Colonic mucosa (tissue), 4 donors: ENCODE results near the gene ATG7. TPM values are rescaled to one million over a fixed set of nuclear protein-coding genes. Genes with fewer than 3 reads are reported as not detected.

ENCODE experiments used
- DNase-seq: peaks from one replicate; pipeline ENCODE4 v3.0.0-alpha.2; 2020
- H3K27ac ChIP-seq: fragments of 200-600 bp; one replicate; pipeline ENCODE4 v1.8.0; 2021
- H3K27me3 ChIP-seq: fragments of 200-600 bp; one replicate; pipeline ENCODE4 v1.8.0; 2021
- H3K36me3 ChIP-seq: fragments of 200-600 bp; one replicate; pipeline ENCODE4 v1.8.0; 2021
- H3K4me1 ChIP-seq: fragments of 200-600 bp; one replicate; pipeline ENCODE4 v1.8.0; 2021; ENCODE audit warnings: mild to moderate bottlenecking
- H3K4me3 ChIP-seq: fragments of 200-600 bp; one replicate; pipeline ENCODE4 v1.8.0; 2021
- H3K9ac ChIP-seq, 2 donors: one replicate each; pipeline ENCODE4 v1.7.0; 2013; ENCODE audit warnings: control low read depth in 2 of 2, low read depth in 2 of 2, low read length in 2 of 2
- H3K9me3 ChIP-seq: fragments of 200-600 bp; one replicate; pipeline ENCODE4 v1.8.0; 2021
- CTCF ChIP-seq: fragments of 200-600 bp; IDR thresholded peaks from one replicate; pipeline ENCODE4 v1.8.0; 2022; ENCODE audit warnings: antibody characterized with exemption, mild to moderate bottlenecking
- intact Hi-C: fragments of 100-400 bp; cut with DNase I; formaldehyde crosslinking; loops from one replicate; pipeline ENCODE4 v1.14.1; 2022
- total RNA-seq, 2 donors: library from RNA; stranded (reverse); fragmentation: NEBNext Ultra II Directional in 1 of 2; extraction: Animal tissue kit (Norgen Biotek cat#: 25700) in 1 of 2; gene quantifications; one replicate each; pipeline ENCODE4 v1.2.1, GENCODE V29; 2021
- donor health status: healthy.
- donor health status: DM: no; HTN: no; CAD: no.
- donor health status: DM: no; HTN: no; CAD: no.

Gene ATG7
- total RNA-seq, 2 donors from 2014 or later, result 31.9 to 32.0 TPM

DNA sequence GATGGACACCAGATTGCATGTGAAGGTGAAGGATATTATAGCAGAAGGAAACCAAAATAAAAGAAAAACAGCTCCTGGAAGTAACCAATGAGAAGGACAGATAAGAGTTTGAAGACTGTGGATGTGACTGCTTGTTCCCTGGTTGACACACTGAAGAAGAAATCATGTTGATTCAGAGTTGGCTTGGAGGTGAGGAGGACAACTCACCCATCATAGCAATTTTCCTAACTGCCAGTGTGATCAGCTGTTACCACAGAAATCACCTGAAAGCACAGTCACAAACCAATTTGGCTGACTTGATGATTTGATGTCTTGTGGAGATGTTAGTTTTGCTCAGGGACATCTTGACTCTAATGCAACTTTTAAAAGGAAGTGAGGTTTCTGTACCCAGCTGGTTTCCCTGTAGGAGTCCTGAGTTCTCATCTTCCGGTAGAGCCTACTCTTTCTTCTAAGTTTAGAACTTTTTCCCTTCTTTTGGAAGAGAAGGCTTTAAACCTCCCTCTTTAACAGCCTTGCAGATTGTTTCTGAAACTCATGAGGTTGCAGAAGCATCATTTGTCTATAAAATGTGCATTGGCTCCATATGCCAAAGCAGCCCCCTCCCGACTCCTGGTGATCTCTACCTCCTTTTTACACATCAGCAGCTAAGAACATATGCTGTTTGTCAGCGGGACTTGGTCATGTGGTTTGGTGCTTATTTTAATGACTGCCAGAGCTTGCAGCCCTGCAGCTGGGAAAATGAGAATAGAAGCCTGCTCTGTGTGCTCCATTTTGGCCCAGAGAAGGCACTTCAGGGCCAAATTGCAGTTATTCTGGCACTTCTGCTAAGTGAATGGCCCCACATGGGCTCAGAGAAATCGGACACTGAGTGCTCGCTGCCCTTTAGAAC is 10.3 kb downstream of the ATG7 start:
- intact Hi-C loops, result no loop called here
- no peak overlapping the region for H3K4me3 ChIP-seq
- H3K27me3 ChIP-seq, result no peaks in the 10 kb centered on the region
- peak overlapping the region; percentile 3 for H3K27ac ChIP-seq
- no peak for TF ChIP-seq CTCF
- no peaks in the 10 kb centered on the region for H3K36me3 ChIP-seq
- DNase-seq, result peak; percentile 37
- no peak overlapping the region for H3K9ac ChIP-seq
- no peaks in the 10 kb centered on the region for H3K9me3 ChIP-seq
- no peaks in the 10 kb centered on the region for H3K4me1 ChIP-seq

DNA sequence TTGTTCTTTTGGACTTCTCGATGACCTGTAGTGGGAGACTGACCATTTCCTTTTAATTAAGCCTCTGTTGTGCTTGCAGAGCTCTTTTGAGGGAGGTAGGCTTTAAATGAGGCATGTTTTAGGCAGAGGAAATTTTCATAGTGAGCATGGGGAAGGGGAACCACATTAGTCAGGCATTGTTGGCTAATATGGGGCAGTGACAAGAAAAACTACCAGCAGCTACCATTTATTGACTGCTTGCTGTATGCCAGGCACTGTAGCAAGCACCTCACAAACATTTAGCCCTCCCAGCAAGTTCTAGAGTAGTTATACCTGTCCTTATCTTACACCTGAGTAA is 10.9 kb downstream of the ATG7 start:
- intact Hi-C loops, result no loop called here
- no peaks in the 10 kb centered on the region for H3K9me3 ChIP-seq
- no peaks in the 10 kb centered on the region for H3K27me3 ChIP-seq
- no peak for DNase-seq
- peak overlapping the region; percentile 3 for H3K27ac ChIP-seq
- H3K36me3 ChIP-seq, result no peaks in the 10 kb centered on the region
- no peak for TF ChIP-seq CTCF
- no peak overlapping the region for H3K4me3 ChIP-seq
- no peak overlapping the region for H3K9ac ChIP-seq
- H3K4me1 ChIP-seq, result no peaks in the 10 kb centered on the region

- H3K9ac ChIP-seq, result no peak overlapping the region
- H3K36me3 ChIP-seq, result no peaks in the 10 kb centered on the region
- intact Hi-C loops, result no loop called here
- DNase-seq, result no peak
- H3K9me3 ChIP-seq, result no peaks in the 10 kb centered on the region
- no peaks in the 10 kb centered on the region for H3K4me1 ChIP-seq
- H3K4me3 ChIP-seq, result no peak overlapping the region
- no peaks in the 10 kb centered on the region for H3K27me3 ChIP-seq
- H3K27ac ChIP-seq, result no peak overlapping the region
- TF ChIP-seq CTCF, result no peak
Measured at GRCh38 chr3:11284011-11284410, 11.8 kb downstream of the ATG7 start.

- Histone ChIP-seq H3K27ac (no peak overlapping the region), H3K4me1 (no peaks in the 10 kb centered on the region), H3K4me3 (no peak overlapping the region), H3K36me3 (no peaks in the 10 kb centered on the region), H3K9me3 (no peaks in the 10 kb centered on the region), H3K9ac (no peak overlapping the region), H3K27me3 (no peaks in the 10 kb centered on the region)
- no peak for TF ChIP-seq CTCF
- DNase-seq, result no peak
- intact Hi-C loops, result no loop called here
Measured at GRCh38 chr3:11285471-11285870, 13.3 kb downstream of the ATG7 start.

DNA sequence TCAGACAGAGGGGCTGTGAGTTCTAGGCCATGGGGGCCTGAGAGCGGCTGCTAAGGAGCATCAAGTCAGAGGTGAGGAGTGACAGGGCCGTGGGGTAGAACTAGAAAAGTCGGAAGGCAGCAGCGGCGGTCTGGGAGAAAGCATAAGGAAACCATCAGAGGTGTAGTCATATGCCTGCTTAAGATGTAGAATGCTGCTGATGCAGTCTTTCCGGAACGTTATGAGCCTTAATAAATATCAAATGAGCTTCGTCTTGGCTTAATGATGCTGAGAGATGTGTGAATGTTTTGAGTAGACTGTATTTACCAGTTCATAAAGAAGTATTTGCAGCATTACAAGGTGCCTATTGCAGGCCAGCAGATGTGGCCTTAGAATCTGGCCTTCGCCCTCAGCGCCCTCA is 15.2 kb downstream of the ATG7 start:
- no peaks in the 10 kb centered on the region for H3K4me1 ChIP-seq
- H3K27ac ChIP-seq, result peak overlapping the region; percentile 38
- no peak overlapping the region for H3K4me3 ChIP-seq
- peak overlapping the region in 1 of 2 donors; percentile 41 for H3K9ac ChIP-seq
- H3K27me3 ChIP-seq, result no peaks in the 10 kb centered on the region
- no peak for TF ChIP-seq CTCF
- intact Hi-C loops, result no loop called here
- no peaks in the 10 kb centered on the region for H3K9me3 ChIP-seq
- H3K36me3 ChIP-seq, result no peaks in the 10 kb centered on the region
- DNase-seq, result no peak
